HCT116 (cell line): Measurements from ENCODE around the gene ROBO1. TPM values are rescaled to one million over a fixed set of nuclear protein-coding genes. Genes with fewer than 3 reads are reported as not detected.

Experiments
- ATAC-seq: fragments of 200-7000 bp; cut with Tn5 transposase; 2 replicates; pipeline ENCODE4 v1.9.1; 2020; ENCODE audit warnings: mild to moderate bottlenecking, moderate library complexity
- BruUV-seq: library from RNA; stranded (reverse); fragments of 400-500 nt; replicated peaks from 2 replicates; lab custom pipeline; 2021; lab: Mats Ljungman, UMichigan
- CTCF ChIA-PET: fragments of 300-600 bp; sonication (Branson Sonifier 250); formaldehyde crosslinking; loops from one replicate; lab custom pipeline; 2021; ENCODE audit warnings: antibody characterized with exemption; lab: Charles Lee
- POLR2A ChIA-PET: fragments of 300-600, 350-600 bp; sonication (Branson Sonifier 250); formaldehyde crosslinking; loops from one replicate; lab custom pipeline; 2021; ENCODE audit warnings: antibody characterized with exemption; lab: Charles Lee
- RAD21 ChIA-PET, 2 experiments: fragments of 300-600 bp; sonication (Branson Sonifier 250); formaldehyde crosslinking; loops; one replicate each; lab custom pipeline; 2023; ENCODE audit warnings: low total read pairs in 2 of 2; ENCODE audit not compliant: uncharacterized antibody in 2 of 2, unreplicated experiment in 2 of 2, low non-redundant PET in 1 of 2; lab: Charles Lee
- DNase-seq: peaks from one replicate; pipeline ENCODE4 v3.0.0-alpha.2; 2010; ENCODE audit warnings: low read depth, low spot score
- H2AFZ ChIP-seq: fragments of 200-600 bp; shearing (Covaris generic), sonication (generic); 2 replicates; pipeline ENCODE4 v1.6.1; 2017; ENCODE audit warnings: low read depth, mixed run types, mixed read lengths, antibody characterized with exemption, low read length; ENCODE audit not compliant: poor library complexity, severe bottlenecking
- H3K27ac ChIP-seq: 2 replicates; pipeline ENCODE4 v1.5.1; 2012; ENCODE audit warnings: low read depth, low read length
- H3K27me3 ChIP-seq: fragments of 200-600 bp; sonication (generic); 2 replicates; pipeline ENCODE4 v1.6.1; 2016; ENCODE audit warnings: mixed run types, low read length, mixed read lengths; ENCODE audit not compliant: insufficient read depth
- H3K36me3 ChIP-seq, 2 experiments: fragments of 200-500 bp in 1 of 2; fragments of 200-600 bp in 1 of 2; sonication (Bioruptor generic) in 1 of 2; sonication (generic) in 1 of 2; 2 replicates each; pipeline versions ENCODE4 v1.5.1 to v1.6.1; 2014 to 2016; ENCODE audit warnings: low read length in 2 of 2, inconsistent platforms in 1 of 2, mixed read lengths in 1 of 2, mixed run types in 1 of 2; ENCODE audit not compliant: insufficient read depth in 2 of 2, control insufficient read depth in 1 of 2
- H3K4me1 ChIP-seq, 2 experiments: fragments of 200-600 bp in 1 of 2; sonication (generic) in 1 of 2; 2 replicates each; pipeline versions ENCODE4 v1.5.1 to v1.6.1; 2012 to 2017; ENCODE audit warnings: low read length in 2 of 2, inconsistent platforms in 1 of 2, mild to moderate bottlenecking in 1 of 2, mixed read lengths in 1 of 2, mixed run types in 1 of 2, moderate library complexity in 1 of 2; ENCODE audit not compliant: insufficient read depth in 2 of 2, control insufficient read depth in 1 of 2
- H3K4me2 ChIP-seq: fragments of 200-600 bp; sonication (generic); 2 replicates; pipeline ENCODE4 v1.6.1; 2017; ENCODE audit warnings: mixed run types, low read length, mixed read lengths
- H3K4me3 ChIP-seq, 2 experiments: fragments of 200-600 bp in 1 of 2; sonication (generic) in 1 of 2; replicated peaks in 1 of 2; 2 replicates each; pipeline ENCODE4 v1.5.1; 2011 to 2016; ENCODE audit warnings: low read length in 2 of 2, control low read depth in 1 of 2, low read depth in 1 of 2, mild to moderate bottlenecking in 1 of 2, mixed read lengths in 1 of 2, mixed run types in 1 of 2
- H3K79me2 ChIP-seq: fragments of 200-600 bp; sonication (generic); 2 replicates; pipeline ENCODE4 v1.6.1; 2017; ENCODE audit warnings: mild to moderate bottlenecking, mixed run types, low read length, moderate library complexity, mixed read lengths; ENCODE audit not compliant: insufficient read depth
- H3K9ac ChIP-seq: fragments of 200-600 bp; sonication (generic); 2 replicates; pipeline ENCODE4 v1.6.1; 2016; ENCODE audit warnings: low read length, mixed read lengths
- H3K9me2 ChIP-seq: fragments of 200-600 bp; sonication (generic), shearing (Covaris generic); 2 replicates; pipeline ENCODE4 v1.6.1; 2017; ENCODE audit warnings: mixed run types, mild to moderate bottlenecking, moderate library complexity; ENCODE audit not compliant: insufficient read depth
- H3K9me3 ChIP-seq, 2 experiments: fragments of 200-500 bp in 1 of 2; fragments of 200-600 bp in 1 of 2; sonication (Bioruptor generic) in 1 of 2; sonication (generic) in 1 of 2; 2 replicates each; pipeline ENCODE4 v1.6.1; 2014 to 2017; ENCODE audit warnings: low read length in 2 of 2, mixed read lengths in 2 of 2, inconsistent platforms in 1 of 2, low read depth in 1 of 2, mild to moderate bottlenecking in 1 of 2, mixed run types in 1 of 2, moderate library complexity in 1 of 2; ENCODE audit not compliant: control insufficient read depth in 1 of 2, insufficient read depth in 1 of 2
- H4K20me1 ChIP-seq: fragments of 200-600 bp; sonication (generic), shearing (Covaris generic); 2 replicates; pipeline ENCODE4 v1.6.1; 2017; ENCODE audit warnings: mixed run types, mild to moderate bottlenecking, moderate library complexity; ENCODE audit not compliant: insufficient read depth
- CBX3 ChIP-seq: IDR thresholded peaks from 2 replicates; pipeline ENCODE4 v1.6.1; 2012; ENCODE audit warnings: low read depth
- EGR1 ChIP-seq: IDR thresholded peaks from 2 replicates; pipeline ENCODE4 v1.6.1; 2012; ENCODE audit warnings: low read depth
- ELF1 ChIP-seq: IDR thresholded peaks from 2 replicates; pipeline ENCODE4 v1.6.1; 2012; ENCODE audit warnings: low read depth, borderline replicate concordance
- EZH2 ChIP-seq: fragments of 200-600 bp; sonication (generic); IDR thresholded peaks from 2 replicates; pipeline ENCODE4 v1.6.1; 2017; ENCODE audit warnings: antibody characterized with exemption, mixed run types
- EZH2phosphoT487 ChIP-seq: fragments of 200-600 bp; IDR thresholded peaks from 2 replicates; pipeline ENCODE4 v1.6.1; 2018; ENCODE audit warnings: antibody characterized with exemption, borderline replicate concordance
- FOSL1 ChIP-seq: IDR thresholded peaks from 2 replicates; pipeline ENCODE4 v1.6.1; 2012; ENCODE audit warnings: low read depth
- JUND ChIP-seq: IDR thresholded peaks from 2 replicates; pipeline ENCODE4 v1.6.1; 2012
- POLR2A ChIP-seq: IDR thresholded peaks from 2 replicates; pipeline ENCODE4 v1.7.0; 2011; ENCODE audit warnings: borderline replicate concordance; ENCODE audit not compliant: insufficient read depth, insufficient read length; ENCODE audit errors: extremely low read depth
- POLR2AphosphoS5 ChIP-seq: IDR thresholded peaks from 2 replicates; pipeline ENCODE4 v1.6.1; 2011; ENCODE audit warnings: mild to moderate bottlenecking, low read depth, low read length, moderate library complexity
- RAD21 ChIP-seq: IDR thresholded peaks from 2 replicates; pipeline ENCODE4 v1.6.1; 2012; ENCODE audit warnings: low read depth, mild to moderate bottlenecking
- SIN3A ChIP-seq: IDR thresholded peaks from 2 replicates; pipeline ENCODE4 v1.6.1; 2012; ENCODE audit warnings: low read depth
- SRF ChIP-seq: IDR thresholded peaks from 2 replicates; pipeline ENCODE4 v1.6.1; 2012; ENCODE audit warnings: low read depth
- TCF7L2 ChIP-seq: IDR thresholded peaks from 2 replicates; pipeline ENCODE4 v1.7.0; 2011; ENCODE audit warnings: borderline replicate concordance, inconsistent platforms; ENCODE audit not compliant: insufficient read depth, insufficient read length; ENCODE audit errors: extremely low read depth
- YY1 ChIP-seq: IDR thresholded peaks from 2 replicates; pipeline ENCODE4 v1.6.1; 2011; ENCODE audit warnings: low read length, low read depth, moderate library complexity, mild to moderate bottlenecking; ENCODE audit not compliant: insufficient replicate concordance; ENCODE audit errors: extremely low read depth
- ZFX ChIP-seq: fragments of 450-650 bp; IDR thresholded peaks from 2 replicates; pipeline ENCODE4 v1.6.1; 2017
- ZNF274 ChIP-seq: fragments of 200-500 bp; sonication (Bioruptor generic); IDR thresholded peaks from 2 replicates; pipeline ENCODE4 v1.6.1; 2014; ENCODE audit warnings: mild to moderate bottlenecking, low read depth, low read length, inconsistent platforms
- intact Hi-C: fragments of 100-400 bp; cut with micrococcal nuclease; formaldehyde crosslinking; loops from 2 replicates; pipeline ENCODE4 v1.10.0; 2022
- total RNA-seq: library from RNA; stranded (reverse); gene quantifications from one replicate; pipeline ENCODE4 v1.2.1, GENCODE V29; 2021; ENCODE audit not compliant: unreplicated experiment
- TF ChIP-seq, protein P1 (sequence below): IDR thresholded peaks from 2 replicates; pipeline ENCODE4 v1.6.1; 2012
- TF ChIP-seq, protein P2 (sequence below): IDR thresholded peaks from 2 replicates; pipeline ENCODE4 v1.6.1; 2012
- TF ChIP-seq, protein P3 (sequence below): IDR thresholded peaks from 2 replicates; pipeline ENCODE4 v1.6.1; 2011; ENCODE audit warnings: mild to moderate bottlenecking, low read length, moderate library complexity; ENCODE audit not compliant: insufficient replicate concordance; ENCODE audit errors: extremely low read depth
- TF ChIP-seq, protein P4 (sequence below), 3 experiments: fragments of 200-600 bp in 1 of 3; sonication (generic) in 1 of 3; IDR thresholded peaks in 2 of 3; conservative IDR thresholded peaks in 1 of 3; 2 replicates each; pipeline ENCODE4 v1.5.1; 2012 to 2017; ENCODE audit warnings: low read depth in 2 of 3, low read length in 2 of 3, antibody characterized with exemption in 1 of 3, borderline replicate concordance in 1 of 3, control low read depth in 1 of 3, mild to moderate bottlenecking in 1 of 3, mixed read lengths in 1 of 3, mixed run types in 1 of 3, moderate library complexity in 1 of 3; ENCODE audit not compliant: insufficient read depth in 1 of 3

ROBO1 gene
- total RNA-seq, 1 experiment from 2014 or later = 0.27 TPM

DNA sequence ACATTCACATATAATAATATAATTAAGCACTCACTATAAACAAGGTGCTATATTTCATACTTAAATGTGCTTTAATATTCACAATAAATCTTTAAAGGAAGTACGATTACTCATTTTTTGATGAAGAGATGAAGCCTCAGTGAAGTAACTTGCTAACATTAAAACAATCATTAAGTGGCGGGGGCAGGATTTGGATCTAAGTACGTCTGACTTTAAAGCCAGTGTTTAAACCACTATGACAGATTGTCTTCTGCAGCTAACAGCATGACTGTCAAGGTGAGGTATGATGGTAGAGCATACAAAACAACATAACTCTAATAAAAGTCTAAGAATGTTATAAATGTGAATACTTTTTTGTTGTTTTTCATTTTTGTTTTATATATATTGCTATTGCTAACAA lies 862.1 kb downstream of the ROBO1 start:
- ATAC-seq = no peak
- Histone ChIP-seq H3K4me3 (no peak overlapping the region), H3K9ac (no peak overlapping the region), H2AFZ (no peak overlapping the region), H3K79me2 (no peaks in the 10 kb centered on the region), H3K4me2 (no peak overlapping the region)
- ChIA-PET RAD21 (no interaction called here), CTCF (no interaction called here)
- TF ChIP-seq, protein P1, sequence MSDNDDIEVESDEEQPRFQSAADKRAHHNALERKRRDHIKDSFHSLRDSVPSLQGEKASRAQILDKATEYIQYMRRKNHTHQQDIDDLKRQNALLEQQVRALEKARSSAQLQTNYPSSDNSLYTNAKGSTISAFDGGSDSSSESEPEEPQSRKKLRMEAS = no peak
- TF ChIP-seq JUND = no peak
- TF ChIP-seq EGR1 = no peak
- TF ChIP-seq, protein P2, sequence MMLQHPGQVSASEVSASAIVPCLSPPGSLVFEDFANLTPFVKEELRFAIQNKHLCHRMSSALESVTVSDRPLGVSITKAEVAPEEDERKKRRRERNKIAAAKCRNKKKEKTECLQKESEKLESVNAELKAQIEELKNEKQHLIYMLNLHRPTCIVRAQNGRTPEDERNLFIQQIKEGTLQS = no peak
- no peak for TF ChIP-seq EZH2phosphoT487
- TF ChIP-seq ZFX = no peak
- no peak for TF ChIP-seq POLR2A
- no peak for TF ChIP-seq RAD21
- TF ChIP-seq EZH2 = no peak
- TF ChIP-seq, protein P3, sequence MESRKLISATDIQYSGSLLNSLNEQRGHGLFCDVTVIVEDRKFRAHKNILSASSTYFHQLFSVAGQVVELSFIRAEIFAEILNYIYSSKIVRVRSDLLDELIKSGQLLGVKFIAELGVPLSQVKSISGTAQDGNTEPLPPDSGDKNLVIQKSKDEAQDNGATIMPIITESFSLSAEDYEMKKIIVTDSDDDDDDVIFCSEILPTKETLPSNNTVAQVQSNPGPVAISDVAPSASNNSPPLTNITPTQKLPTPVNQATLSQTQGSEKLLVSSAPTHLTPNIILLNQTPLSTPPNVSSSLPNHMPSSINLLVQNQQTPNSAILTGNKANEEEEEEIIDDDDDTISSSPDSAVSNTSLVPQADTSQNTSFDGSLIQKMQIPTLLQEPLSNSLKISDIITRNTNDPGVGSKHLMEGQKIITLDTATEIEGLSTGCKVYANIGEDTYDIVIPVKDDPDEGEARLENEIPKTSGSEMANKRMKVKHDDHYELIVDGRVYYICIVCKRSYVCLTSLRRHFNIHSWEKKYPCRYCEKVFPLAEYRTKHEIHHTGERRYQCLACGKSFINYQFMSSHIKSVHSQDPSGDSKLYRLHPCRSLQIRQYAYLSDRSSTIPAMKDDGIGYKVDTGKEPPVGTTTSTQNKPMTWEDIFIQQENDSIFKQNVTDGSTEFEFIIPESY = no peak
- TF ChIP-seq, protein P4, sequence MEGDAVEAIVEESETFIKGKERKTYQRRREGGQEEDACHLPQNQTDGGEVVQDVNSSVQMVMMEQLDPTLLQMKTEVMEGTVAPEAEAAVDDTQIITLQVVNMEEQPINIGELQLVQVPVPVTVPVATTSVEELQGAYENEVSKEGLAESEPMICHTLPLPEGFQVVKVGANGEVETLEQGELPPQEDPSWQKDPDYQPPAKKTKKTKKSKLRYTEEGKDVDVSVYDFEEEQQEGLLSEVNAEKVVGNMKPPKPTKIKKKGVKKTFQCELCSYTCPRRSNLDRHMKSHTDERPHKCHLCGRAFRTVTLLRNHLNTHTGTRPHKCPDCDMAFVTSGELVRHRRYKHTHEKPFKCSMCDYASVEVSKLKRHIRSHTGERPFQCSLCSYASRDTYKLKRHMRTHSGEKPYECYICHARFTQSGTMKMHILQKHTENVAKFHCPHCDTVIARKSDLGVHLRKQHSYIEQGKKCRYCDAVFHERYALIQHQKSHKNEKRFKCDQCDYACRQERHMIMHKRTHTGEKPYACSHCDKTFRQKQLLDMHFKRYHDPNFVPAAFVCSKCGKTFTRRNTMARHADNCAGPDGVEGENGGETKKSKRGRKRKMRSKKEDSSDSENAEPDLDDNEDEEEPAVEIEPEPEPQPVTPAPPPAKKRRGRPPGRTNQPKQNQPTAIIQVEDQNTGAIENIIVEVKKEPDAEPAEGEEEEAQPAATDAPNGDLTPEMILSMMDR (IDR thresholded peaks at IDR 0.05 in 2 of 3, conservative IDR thresholded peaks at IDR 0.05 in 1 of 3; ENCODE audit: borderline replicate concordance in 1 of 3, insufficient read depth in 1 of 3, low read depth in 2 of 3, low read length in 2 of 3) = no peak
- no peak for TF ChIP-seq FOSL1
- no peak for TF ChIP-seq ELF1
- TF ChIP-seq SRF = no peak
- TF ChIP-seq CBX3 = no peak
- no peak for TF ChIP-seq TCF7L2
- no peak for TF ChIP-seq ZNF274
- TF ChIP-seq SIN3A = no peak
- no peak for TF ChIP-seq YY1
- TF ChIP-seq POLR2AphosphoS5 = no peak
- TF ChIP-seq, all 23 proteins: peak for 0
- Histone ChIP-seq H3K27ac (no peak overlapping the region), H3K36me3 (no peaks in the 10 kb centered on the region), H3K4me1 (no peaks in the 10 kb centered on the region), H3K27me3 (no peaks in the 10 kb centered on the region), H4K20me1 (no peaks in the 10 kb centered on the region), H3K9me2 (no peaks in the 10 kb centered on the region), H3K9me3 (peaks cover 0 to 14% of the 10 kb centered on the region in 2 experiments; a peak in 2 of 4 replicates)
- intact Hi-C loops = no loop called here
- POLR2A ChIA-PET = no interaction called here
- no TSS peak for BruUV-seq
- DNase-seq = no peak
